ENCODE data around the gene NME7.
"Not testable (repeated sequence)": the region's sequence is repeated elsewhere in the genome, so short reads cannot be mapped to it uniquely, and the experiment has no call there.

The NME7 gene

GRCh38 chr1:169367686-169368405, at the start of gene NME7, which contains the start of gene BLZF1:
Gene NME7 (minus strand): TSS chr1:169367797. CDS start chr1:169367710, 87 bp downstream.
Gene BLZF1 (plus strand): TSS chr1:169368195. CDS start chr1:169369523, 1,328 bp downstream.
- DNase-seq = peak; percentile 95 to 98

GRCh38 chr1:169414952-169415351, 47.4 kb upstream of the NME7 start:
- DNase-seq = no peak

- DNase-seq = not testable (repeated sequence)
Observed at GRCh38 chr1:169408340-169408739, 40.7 kb upstream of the NME7 start.

- DNase-seq = not testable (repeated sequence)
Observed at GRCh38 chr1:169402578-169402977, 35.0 kb upstream of the NME7 start.

- no peak for DNase-seq
Observed at GRCh38 chr1:169395955-169396354, 28.4 kb upstream of the NME7 start.

- peak; percentile 7 to 18 for DNase-seq
Observed at GRCh38 chr1:169392406-169392805, 24.8 kb upstream of the NME7 start.

- no peak for DNase-seq
Observed at GRCh38 chr1:169390303-169390702, 22.7 kb upstream of the NME7 start.

- DNase-seq = no peak
Observed at GRCh38 chr1:169387399-169387798, 19.8 kb upstream of the NME7 start.

- no peak for DNase-seq
Observed at GRCh38 chr1:169383449-169383848, 15.9 kb upstream of the NME7 start.

GRCh38 chr1:169381162-169381561, 13.6 kb upstream of the NME7 start:
- DNase-seq = no peak

- DNase-seq = peak; percentile 12 to 13
Observed at GRCh38 chr1:169371404-169371803, 3.8 kb upstream of the NME7 start.

GRCh38 chr1:169368406-169368769, 791 bp upstream of the NME7 start:
- peak; percentile 3 to 36 for DNase-seq

- DNase-seq = no peak
Observed at GRCh38 chr1:169367096-169367685, 406 bp downstream of the NME7 start.

GRCh38 chr1:169364948-169365347, 2.6 kb downstream of the NME7 start:
- DNase-seq = no peak

- DNase-seq = no peak
Observed at GRCh38 chr1:169363046-169363730, 4.4 kb downstream of the NME7 start.

GRCh38 chr1:169361281-169361680, 6.3 kb downstream of the NME7 start:
- DNase-seq = no peak

- no peak for DNase-seq
Observed at GRCh38 chr1:169360415-169360814, 7.2 kb downstream of the NME7 start.

- peak; percentile 33 to 85 for DNase-seq
Observed at GRCh38 chr1:169348383-169349036, 19.1 kb downstream of the NME7 start.

GRCh38 chr1:169347688-169348382, 19.8 kb downstream of the NME7 start:
- no peak for DNase-seq

- no peak for DNase-seq
Observed at GRCh38 chr1:169346036-169346589, 21.5 kb downstream of the NME7 start.

GRCh38 chr1:169345511-169345910, 22.1 kb downstream of the NME7 start:
- no peak for DNase-seq

GRCh38 chr1:169342096-169342495, 25.5 kb downstream of the NME7 start:
- not testable (repeated sequence) for DNase-seq
